DND-41 (cell line): ENCODE measurements around the gene VPS37C.

Experiments used
- ATAC-seq: fragments of 200-7000 bp; cut with Tn5 transposase; 3 replicates; pipeline ENCODE4 v1.9.1; 2021; ENCODE audit warnings: low read depth; ENCODE audit not compliant: insufficient read depth
- DNase-seq: peaks from one replicate; pipeline ENCODE4 v3.0.0-alpha.2; 2020
- H2AFZ ChIP-seq: 2 replicates; pipeline ENCODE4 v1.6.0; 2012; ENCODE audit warnings: low read depth, low read length
- H3K27ac ChIP-seq: 2 replicates; pipeline ENCODE4 v1.5.1; 2012; ENCODE audit warnings: low read length, inconsistent platforms
- H3K27me3 ChIP-seq: fragments of 200-600 bp; sonication (generic); 2 replicates; pipeline ENCODE4 v1.6.0; 2012; ENCODE audit warnings: low read length, mild to moderate bottlenecking, inconsistent platforms; ENCODE audit not compliant: insufficient read depth, poor library complexity
- H3K36me3 ChIP-seq: 2 replicates; pipeline ENCODE4 v1.5.1; 2012; ENCODE audit warnings: low read length, inconsistent platforms; ENCODE audit not compliant: insufficient read depth
- H3K4me1 ChIP-seq: 2 replicates; pipeline ENCODE4 v1.5.1; 2012; ENCODE audit warnings: mild to moderate bottlenecking, low read length; ENCODE audit not compliant: insufficient read depth
- H3K4me2 ChIP-seq: 2 replicates; pipeline ENCODE4 v1.6.0; 2012; ENCODE audit warnings: mild to moderate bottlenecking, moderate library complexity, low read length, inconsistent platforms; ENCODE audit not compliant: insufficient read depth
- H3K4me3 ChIP-seq, 2 experiments: fragments of 200-600 bp in 1 of 2; shearing (Covaris generic) in 1 of 2; 2 replicates each; pipeline ENCODE4 v1.5.1; 2012 to 2016; ENCODE audit warnings: inconsistent platforms in 2 of 2, low read length in 2 of 2, mild to moderate bottlenecking in 2 of 2, low read depth in 1 of 2, moderate library complexity in 1 of 2
- H3K79me2 ChIP-seq: 2 replicates; pipeline ENCODE4 v1.6.0; 2012; ENCODE audit warnings: low read length, inconsistent platforms; ENCODE audit not compliant: insufficient read depth
- H3K9ac ChIP-seq: 2 replicates; pipeline ENCODE4 v1.6.0; 2012; ENCODE audit warnings: low read depth, mild to moderate bottlenecking, inconsistent platforms, low read length, moderate library complexity
- H3K9me3 ChIP-seq: 2 replicates; pipeline ENCODE4 v1.5.1; 2012; ENCODE audit warnings: low read length, moderate library complexity, mild to moderate bottlenecking, inconsistent platforms; ENCODE audit not compliant: insufficient read depth, severe bottlenecking
- H4K20me1 ChIP-seq: 2 replicates; pipeline ENCODE4 v1.6.0; 2012; ENCODE audit warnings: low read length; ENCODE audit not compliant: insufficient read depth
- EZH2 ChIP-seq: IDR thresholded peaks from 3 replicates; pipeline ENCODE4 v1.6.1; 2012; ENCODE audit warnings: borderline replicate concordance, low read depth, mild to moderate bottlenecking, moderate library complexity, low read length, inconsistent platforms; ENCODE audit not compliant: severe bottlenecking
- TF ChIP-seq, protein P1 (sequence below): IDR thresholded peaks from 2 replicates; pipeline ENCODE4 v1.5.1; 2012; ENCODE audit warnings: borderline replicate concordance, low read length, moderate library complexity, mild to moderate bottlenecking; ENCODE audit not compliant: poor library complexity, severe bottlenecking; ENCODE audit errors: extremely low read depth

VPS37C gene

DNA sequence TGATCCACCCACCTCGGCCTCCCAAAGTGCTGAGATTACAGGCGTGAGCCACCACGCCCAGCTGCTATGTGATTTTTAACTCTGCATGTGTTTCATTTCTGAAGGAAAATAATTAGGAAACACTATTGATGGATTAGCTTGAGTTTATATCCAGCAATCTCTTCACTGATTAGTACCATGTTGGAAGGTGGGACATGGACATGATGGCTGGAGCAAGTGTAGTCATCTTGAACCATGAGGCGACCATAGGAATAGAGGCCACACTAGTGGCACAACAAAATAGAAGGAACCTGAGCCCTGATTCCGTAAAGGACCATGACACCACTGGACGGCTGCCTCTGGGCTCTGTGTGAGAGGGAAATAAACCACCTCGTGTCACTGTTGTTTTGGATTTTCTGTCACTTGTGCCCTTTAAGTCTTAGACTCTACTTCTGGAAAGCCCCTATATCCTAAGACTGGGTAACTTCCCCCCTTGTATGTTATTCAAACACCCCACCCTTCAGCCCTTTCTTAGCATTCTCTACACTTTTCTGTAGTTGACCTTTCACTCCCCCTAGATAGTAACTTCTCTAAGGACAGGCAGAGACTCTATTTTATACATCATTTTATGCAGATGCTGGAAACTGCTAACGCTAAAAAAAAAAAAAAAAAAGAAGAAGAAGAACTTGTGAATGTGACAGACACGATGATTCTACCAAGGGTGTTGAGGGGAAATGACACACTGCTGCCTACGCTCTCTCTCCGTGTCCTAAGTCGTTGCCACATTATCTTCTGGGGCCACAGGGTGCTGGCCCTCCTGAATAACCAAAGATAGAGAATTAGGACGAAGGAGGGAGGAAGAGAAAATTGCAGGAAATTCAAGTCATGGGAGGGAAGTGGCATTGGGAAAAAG lies 2.7 kb upstream of the VPS37C start:
- Histone ChIP-seq H3K4me3 (no peak overlapping the region), H3K79me2 (no peaks in the 10 kb centered on the region), H3K36me3 (no peaks in the 10 kb centered on the region), H2AFZ (no peak overlapping the region), H4K20me1 (no peaks in the 10 kb centered on the region), H3K4me1 (peaks cover 23% of the 10 kb centered on the region), H3K9ac (no peak overlapping the region), H3K27ac (no peak overlapping the region), H3K4me2 (no peak overlapping the region), H3K9me3 (no peaks in the 10 kb centered on the region), H3K27me3 (no peaks in the 10 kb centered on the region)
- DNase-seq (no peak), ATAC-seq (no peak)
- TF ChIP-seq EZH2, result no peak
- TF ChIP-seq, protein P1, sequence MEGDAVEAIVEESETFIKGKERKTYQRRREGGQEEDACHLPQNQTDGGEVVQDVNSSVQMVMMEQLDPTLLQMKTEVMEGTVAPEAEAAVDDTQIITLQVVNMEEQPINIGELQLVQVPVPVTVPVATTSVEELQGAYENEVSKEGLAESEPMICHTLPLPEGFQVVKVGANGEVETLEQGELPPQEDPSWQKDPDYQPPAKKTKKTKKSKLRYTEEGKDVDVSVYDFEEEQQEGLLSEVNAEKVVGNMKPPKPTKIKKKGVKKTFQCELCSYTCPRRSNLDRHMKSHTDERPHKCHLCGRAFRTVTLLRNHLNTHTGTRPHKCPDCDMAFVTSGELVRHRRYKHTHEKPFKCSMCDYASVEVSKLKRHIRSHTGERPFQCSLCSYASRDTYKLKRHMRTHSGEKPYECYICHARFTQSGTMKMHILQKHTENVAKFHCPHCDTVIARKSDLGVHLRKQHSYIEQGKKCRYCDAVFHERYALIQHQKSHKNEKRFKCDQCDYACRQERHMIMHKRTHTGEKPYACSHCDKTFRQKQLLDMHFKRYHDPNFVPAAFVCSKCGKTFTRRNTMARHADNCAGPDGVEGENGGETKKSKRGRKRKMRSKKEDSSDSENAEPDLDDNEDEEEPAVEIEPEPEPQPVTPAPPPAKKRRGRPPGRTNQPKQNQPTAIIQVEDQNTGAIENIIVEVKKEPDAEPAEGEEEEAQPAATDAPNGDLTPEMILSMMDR, result no peak

DNA sequence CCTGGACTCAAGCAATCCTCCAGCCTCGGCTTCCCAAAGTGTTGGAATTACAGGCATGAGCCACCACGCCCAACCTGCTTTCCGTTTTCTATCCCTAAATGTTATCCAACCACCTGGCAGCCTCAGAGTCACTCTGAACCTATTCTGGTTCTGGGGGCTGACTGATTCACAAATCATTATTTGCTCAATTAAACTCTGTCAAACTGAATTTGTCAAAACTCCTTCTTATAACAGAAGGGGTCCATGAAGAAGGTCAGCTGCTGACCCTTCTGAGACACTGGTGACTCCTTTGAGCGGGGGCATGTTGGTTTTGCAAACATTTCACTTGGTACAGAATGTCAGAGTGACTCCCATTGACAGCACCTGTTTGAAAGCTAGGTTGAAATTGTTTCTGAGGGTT lies 1.8 kb upstream of the VPS37C start:
- no peak overlapping the region for H3K4me2 ChIP-seq
- H2AFZ ChIP-seq, result no peak overlapping the region
- no peak overlapping the region for H3K9ac ChIP-seq
- no peak for ATAC-seq
- H4K20me1 ChIP-seq, result no peaks in the 10 kb centered on the region
- H3K4me1 ChIP-seq, result peaks cover 23% of the 10 kb centered on the region
- TF ChIP-seq, protein P1, result no peak
- TF ChIP-seq EZH2, result no peak
- no peak overlapping the region for H3K27ac ChIP-seq
- H3K79me2 ChIP-seq, result no peaks in the 10 kb centered on the region
- no peaks in the 10 kb centered on the region for H3K27me3 ChIP-seq
- no peaks in the 10 kb centered on the region for H3K9me3 ChIP-seq
- no peak for DNase-seq
- no peaks in the 10 kb centered on the region for H3K36me3 ChIP-seq
- no peak overlapping the region for H3K4me3 ChIP-seq

DNA sequence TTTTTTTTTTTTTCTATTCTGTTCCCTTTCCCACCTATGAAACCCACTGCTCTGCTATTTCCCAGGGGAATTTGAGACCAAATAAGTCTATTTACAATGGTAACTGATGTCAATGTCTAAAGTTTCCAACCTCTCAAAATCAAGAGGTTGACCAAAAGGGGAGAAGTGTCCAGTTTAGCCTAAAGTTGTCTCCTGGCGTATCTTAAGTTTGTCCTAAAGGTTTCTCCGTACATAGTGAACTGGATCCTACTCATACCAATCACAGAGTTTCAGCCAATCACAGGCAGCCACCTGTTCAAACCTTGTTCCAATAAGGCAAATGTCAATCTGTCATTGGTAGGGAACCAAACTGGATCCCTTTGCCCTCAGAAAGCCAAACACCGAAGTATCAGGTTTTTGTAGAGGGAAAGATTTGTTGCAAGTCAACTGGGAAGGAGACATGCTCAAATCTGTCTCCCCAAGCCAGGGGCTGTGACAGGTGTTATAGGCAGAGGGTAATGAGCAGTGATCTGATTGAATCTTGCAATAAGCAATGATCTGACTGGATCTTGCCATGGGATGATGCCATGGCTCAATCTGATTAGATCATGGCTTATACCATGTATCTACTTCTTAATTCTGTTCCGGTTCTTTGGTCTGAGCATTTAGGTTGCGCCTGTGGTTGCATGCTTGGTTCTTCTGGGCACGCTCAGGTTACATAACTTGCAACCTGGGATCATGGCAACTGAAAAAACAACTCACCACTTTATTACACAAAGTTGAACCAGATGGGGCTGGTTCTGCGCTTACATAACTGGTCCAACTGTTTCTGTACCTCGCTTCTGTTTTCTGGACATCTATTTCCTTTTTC lies 1.1 kb upstream of the VPS37C start:
- ATAC-seq (no peak), DNase-seq (no peak)
- Histone ChIP-seq H3K27me3 (no peaks in the 10 kb centered on the region), H3K36me3 (no peaks in the 10 kb centered on the region), H3K4me2 (peak overlapping the region; percentile 85), H3K4me3 (peak overlapping the region; percentile 27 to 65; a peak in 3 of 4 replicates), H3K27ac (peak overlapping the region; percentile 65; the same call in 1 of the 2 replicates), H3K79me2 (no peaks in the 10 kb centered on the region), H3K9ac (peak overlapping the region; percentile 54), H4K20me1 (no peaks in the 10 kb centered on the region), H3K4me1 (peaks cover 23% of the 10 kb centered on the region), H2AFZ (peak overlapping the region; percentile 79), H3K9me3 (no peaks in the 10 kb centered on the region)
- TF ChIP-seq, protein P1, result no peak
- TF ChIP-seq EZH2, result no peak
